Right lobe of liver (tissue), 6 donors: ENCODE results near the gene MYO1F. TPM values are rescaled to one million over a fixed set of nuclear protein-coding genes. Genes with fewer than 3 reads are reported as not detected.
A peak's percentile ranks its signal among the peaks of the same experiment; 100 is the strongest.

Experiments
- ATAC-seq, 4 donors: fragments of 200-7000 bp; cut with Tn5 transposase; one replicate each; pipeline ENCODE4 v1.9.1; 2020; ENCODE audit warnings: mild to moderate bottlenecking in 4 of 4, moderate library complexity in 4 of 4
- DNase-seq, 3 donors: peaks; one replicate each; pipeline ENCODE4 v3.0.0-alpha.2; 2020
- H3K27ac ChIP-seq, 3 donors: fragments of 200-600 bp; one replicate each; pipeline ENCODE4 v1.8.0; 2022
- H3K27me3 ChIP-seq, 2 donors: fragments of 200-600 bp; one replicate each; pipeline ENCODE4 v1.8.0; 2022
- H3K36me3 ChIP-seq, 4 donors: fragments of 200-600 bp; sonication (generic) in 1 of 4; one replicate each; pipeline versions ENCODE4 v1.5.1 to v1.8.0; 2017 to 2022; ENCODE audit warnings: control low read depth in 1 of 4
- H3K4me1 ChIP-seq, 4 donors: fragments of 200-600 bp; sonication (generic) in 1 of 4; one replicate each; pipeline versions ENCODE4 v1.5.1 to v1.8.0; 2017 to 2022; ENCODE audit warnings: control low read depth in 1 of 4
- H3K4me3 ChIP-seq, 3 donors: fragments of 200-600 bp; one replicate each; pipeline ENCODE4 v1.8.0; 2022
- H3K9me3 ChIP-seq, 4 donors: fragments of 200-600 bp; sonication (generic) in 1 of 4; one replicate each; pipeline versions ENCODE4 v1.5.1 to v1.8.0; 2017 to 2022; ENCODE audit warnings: control low read depth in 1 of 4
- POLR2A ChIP-seq: fragments of 450-650 bp; IDR thresholded peaks from one replicate; pipeline ENCODE4 v1.6.1; 2017; ENCODE audit warnings: antibody characterized with exemption, mild to moderate bottlenecking
- WGBS: methylation state at CpG from one replicate; pipeline ENCODE4 v1.1.6; 2018; ENCODE audit warnings: low coverage, low lambda C conversion rate; ENCODE audit not compliant: insufficient coverage; ENCODE audit errors: missing lambda C conversion rate; 5-methylcytosine and 5-hydroxymethylcytosine counted together
- intact Hi-C, 2 donors: fragments of 100-400 bp; cut with DNase I; formaldehyde crosslinking; loops; one replicate each; pipeline versions ENCODE4 v1.11.2 to v1.14.1; 2022
- total RNA-seq, 6 experiments: library from RNA; depleted of rRNA in 2 of 6; stranded (reverse); fragments of >200 nt in 2 of 6; fragmentation: NEBNext Ultra II Directional in 3 of 6; extraction: Animal tissue kit (Norgen Biotek cat#: 25700) in 3 of 6; gene quantifications; one replicate each; pipeline versions ENCODE4 v1.1.0 to v1.2.4, GENCODE V29; 2016 to 2023
- TF ChIP-seq, protein P1 (sequence below), 4 donors: fragments of 200-600 bp in 3 of 4; fragments of 450-650 bp in 1 of 4; IDR thresholded peaks; one replicate each; pipeline versions ENCODE4 v1.5.1 to v1.8.0; 2016 to 2022; ENCODE audit warnings: antibody characterized with exemption in 4 of 4, mild to moderate bottlenecking in 2 of 4
- donor health status: DM: no; HTN: yes; CAD: no.
- donor health status: DM: no; HTN: no; CAD: no.
- donor health status: DM: no; HTN: no; CAD: no.
- donor health status: DM: no; HTN: yes; CAD: no.
- donor health status: DM: no; HTN: yes; CAD: no.

MYO1F gene
- total RNA-seq, 6 experiments from 2014 or later, result 7.9 to 21.5 (median 10.2) TPM

DNA sequence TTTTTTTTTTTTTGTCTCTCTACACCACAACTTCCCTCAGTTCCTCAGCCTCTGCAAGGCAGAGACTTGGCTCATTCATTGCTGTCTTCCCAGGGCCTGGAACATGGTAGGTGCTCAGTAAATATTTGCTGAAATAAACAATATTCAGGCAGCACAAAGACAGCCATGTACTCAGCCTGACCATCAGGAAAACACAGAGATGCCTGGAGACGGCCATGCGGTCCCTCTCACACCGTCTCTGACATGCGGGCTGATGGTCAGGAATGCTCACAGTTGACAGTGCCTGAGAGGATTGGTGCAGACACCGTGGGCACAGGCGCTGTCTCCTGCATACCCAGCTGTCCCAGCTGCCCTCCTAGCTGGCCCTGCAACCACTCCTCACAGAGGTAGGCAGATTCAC lies 75.7 kb downstream of the MYO1F start:
- no peaks in the 10 kb centered on the region for H3K9me3 ChIP-seq
- H3K4me1 ChIP-seq, result peaks cover 0 to 4% (median 0%) of the 10 kb centered on the region in 4 donors
- ATAC-seq, result no peak
- WGBS, result 93% methylated on average over 2 of the region's 6 CpGs
- H3K4me3 ChIP-seq, result no peak overlapping the region
- no peaks in the 10 kb centered on the region for H3K36me3 ChIP-seq
- H3K27me3 ChIP-seq, result no peaks in the 10 kb centered on the region
- no peak overlapping the region for H3K27ac ChIP-seq
- no peak for DNase-seq
- TF ChIP-seq, protein P1, sequence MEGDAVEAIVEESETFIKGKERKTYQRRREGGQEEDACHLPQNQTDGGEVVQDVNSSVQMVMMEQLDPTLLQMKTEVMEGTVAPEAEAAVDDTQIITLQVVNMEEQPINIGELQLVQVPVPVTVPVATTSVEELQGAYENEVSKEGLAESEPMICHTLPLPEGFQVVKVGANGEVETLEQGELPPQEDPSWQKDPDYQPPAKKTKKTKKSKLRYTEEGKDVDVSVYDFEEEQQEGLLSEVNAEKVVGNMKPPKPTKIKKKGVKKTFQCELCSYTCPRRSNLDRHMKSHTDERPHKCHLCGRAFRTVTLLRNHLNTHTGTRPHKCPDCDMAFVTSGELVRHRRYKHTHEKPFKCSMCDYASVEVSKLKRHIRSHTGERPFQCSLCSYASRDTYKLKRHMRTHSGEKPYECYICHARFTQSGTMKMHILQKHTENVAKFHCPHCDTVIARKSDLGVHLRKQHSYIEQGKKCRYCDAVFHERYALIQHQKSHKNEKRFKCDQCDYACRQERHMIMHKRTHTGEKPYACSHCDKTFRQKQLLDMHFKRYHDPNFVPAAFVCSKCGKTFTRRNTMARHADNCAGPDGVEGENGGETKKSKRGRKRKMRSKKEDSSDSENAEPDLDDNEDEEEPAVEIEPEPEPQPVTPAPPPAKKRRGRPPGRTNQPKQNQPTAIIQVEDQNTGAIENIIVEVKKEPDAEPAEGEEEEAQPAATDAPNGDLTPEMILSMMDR (IDR thresholded peaks at IDR 0.05), result no peak
- TF ChIP-seq POLR2A, result no peak
- intact Hi-C loops, result loop anchor here in 1 of 2 donors (10.0 kb wide), 1 partner anchor 97 kb away; no protein-coding TSS in a partner anchor

DNA sequence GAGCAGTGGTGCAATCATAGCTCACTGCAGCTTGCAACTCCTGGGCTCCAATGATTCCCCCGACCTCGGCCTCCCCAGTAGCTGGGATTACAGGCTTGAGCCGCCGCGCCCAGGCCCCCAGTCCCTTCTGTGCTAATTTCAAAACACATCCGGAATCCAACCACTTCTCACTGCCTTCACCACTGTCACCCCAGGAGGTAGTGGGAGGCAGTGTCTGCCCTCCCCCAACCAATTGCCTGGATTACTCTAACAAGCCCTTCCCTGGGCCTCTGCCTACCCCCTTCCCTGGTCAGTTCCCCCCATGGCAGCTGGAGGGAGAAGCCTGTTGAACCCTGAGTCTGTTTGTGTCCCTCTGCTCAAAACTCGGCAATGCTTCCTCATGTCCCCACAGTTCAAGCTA lies 77.1 kb downstream of the MYO1F start:
- ATAC-seq, result peak; percentile 3 to 29 (median 17)
- WGBS, result 39% methylated on average over 6 of the region's 7 CpGs
- Histone ChIP-seq H3K9me3 (no peaks in the 10 kb centered on the region), H3K4me3 (no peak overlapping the region), H3K27ac (no peak overlapping the region), H3K36me3 (no peaks in the 10 kb centered on the region), H3K27me3 (no peaks in the 10 kb centered on the region), H3K4me1 (no peaks in the 10 kb centered on the region)
- no peak for TF ChIP-seq POLR2A
- TF ChIP-seq, protein P1 (IDR thresholded peaks at IDR 0.05), result no peak
- intact Hi-C loops, result loop anchor here in 1 of 2 donors (10.0 kb wide), 1 partner anchor 95 kb away; no protein-coding TSS in a partner anchor
- DNase-seq, result no peak

DNA sequence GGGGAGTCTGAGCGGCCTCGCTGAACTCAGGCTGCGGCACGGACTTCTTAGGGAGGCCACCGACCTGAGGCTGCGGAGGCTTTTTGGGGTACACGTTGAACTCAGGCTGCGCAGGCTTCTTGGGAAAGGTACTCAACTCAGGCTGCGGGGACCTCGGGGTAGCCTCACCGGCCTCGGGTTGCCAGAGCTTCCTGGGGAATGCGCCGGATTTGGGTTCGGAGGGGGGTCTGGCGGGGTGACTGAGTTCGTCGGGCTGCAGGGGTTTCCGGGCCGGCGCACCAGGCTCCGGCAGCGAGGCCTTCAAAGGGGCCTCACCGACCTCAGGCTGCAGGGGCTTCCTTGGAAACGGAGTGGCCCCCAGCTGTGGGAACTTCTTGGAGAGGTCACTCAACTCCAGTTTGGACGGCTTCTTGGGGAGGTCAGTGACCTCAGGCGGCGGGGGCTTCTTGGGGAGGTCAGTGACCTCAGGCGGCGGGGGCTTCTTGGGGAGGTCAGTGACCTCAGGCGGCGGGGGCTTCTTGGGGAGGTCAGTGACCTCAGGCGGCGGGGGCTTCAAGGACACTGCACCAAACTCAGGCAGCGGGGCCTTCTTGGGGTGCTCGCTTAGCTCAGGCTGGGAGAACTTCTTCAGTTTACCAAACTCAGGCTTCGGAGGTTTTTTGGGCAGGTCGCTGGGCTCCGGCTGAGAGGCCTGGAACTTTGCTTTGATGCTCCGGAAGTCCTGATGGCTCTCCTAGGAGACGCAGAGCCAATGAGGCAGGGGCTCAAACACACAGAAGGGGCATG lies 78.0 kb downstream of the MYO1F start:
- H3K9me3 ChIP-seq, result no peaks in the 10 kb centered on the region
- TF ChIP-seq POLR2A, result no peak
- TF ChIP-seq, protein P1 (IDR thresholded peaks at IDR 0.05), result no peak
- H3K27ac ChIP-seq, result no peak overlapping the region
- no peaks in the 10 kb centered on the region for H3K36me3 ChIP-seq
- H3K27me3 ChIP-seq, result no peaks in the 10 kb centered on the region
- H3K4me3 ChIP-seq, result no peak overlapping the region
- no peak for DNase-seq
- no peak for ATAC-seq
- WGBS, result 82% methylated on average over 4 of the region's 41 CpGs
- intact Hi-C loops, result no loop called here
- H3K4me1 ChIP-seq, result no peaks in the 10 kb centered on the region

DNA sequence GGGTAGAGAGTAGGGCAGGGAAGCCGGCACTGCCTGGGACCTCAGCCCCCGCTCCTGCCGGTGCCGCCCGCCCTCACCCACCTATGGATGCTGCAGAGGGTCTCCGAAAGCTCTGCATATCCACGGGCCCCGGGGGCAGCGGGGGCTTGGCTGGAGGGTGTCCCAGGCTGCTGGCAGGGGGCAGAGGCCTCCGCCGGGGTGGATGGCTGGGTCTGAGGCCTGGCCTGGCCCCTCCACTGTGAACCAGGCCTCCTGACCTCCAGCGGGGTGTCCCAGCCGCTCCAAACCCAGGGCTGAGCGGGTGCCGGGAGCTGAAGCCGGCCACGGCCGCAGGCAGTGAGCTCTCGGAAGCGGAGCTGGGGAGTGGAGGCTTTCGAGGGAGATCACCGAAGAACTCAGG lies 78.9 kb downstream of the MYO1F start:
- DNase-seq, result no peak
- TF ChIP-seq, protein P1 (IDR thresholded peaks at IDR 0.05), result no peak
- TF ChIP-seq POLR2A, result no peak
- no peak overlapping the region for H3K27ac ChIP-seq
- H3K27me3 ChIP-seq, result no peaks in the 10 kb centered on the region
- intact Hi-C loops, result no loop called here
- no peak overlapping the region for H3K4me3 ChIP-seq
- no peak for ATAC-seq
- no peaks in the 10 kb centered on the region for H3K4me1 ChIP-seq
- 91% methylated on average over 8 of the region's 22 CpGs for WGBS
- H3K9me3 ChIP-seq, result no peaks in the 10 kb centered on the region
- H3K36me3 ChIP-seq, result no peaks in the 10 kb centered on the region
